A673 (cell line): ENCODE measurements around the gene PLEKHH1. TPM values are rescaled to one million over a fixed set of nuclear protein-coding genes. Genes with fewer than 3 reads are reported as not detected.

Experiments used
- BruUV-seq: library from RNA; stranded (reverse); fragments of 400-500 nt; replicated peaks from 2 replicates; lab custom pipeline; 2021; lab: Mats Ljungman, UMichigan
- CTCF ChIA-PET: fragments of 300-600 bp; sonication (Branson Sonifier 250); formaldehyde crosslinking; loops from one replicate; lab custom pipeline; 2022; ENCODE audit warnings: antibody characterized with exemption; lab: Charles Lee
- POLR2A ChIA-PET: fragments of 300-600 bp; sonication (Branson Sonifier 250); formaldehyde crosslinking; loops from one replicate; lab custom pipeline; 2022; ENCODE audit warnings: antibody characterized with exemption; ENCODE audit not compliant: low non-redundant PET; lab: Charles Lee
- DNase-seq: peaks from one replicate; pipeline ENCODE4 v3.0.0-alpha.2; 2015; ENCODE audit warnings: low spot score
- H3K27ac ChIP-seq: fragments of 200-600 bp; sonication (generic); 2 replicates; pipeline ENCODE4 v1.5.1; 2016; ENCODE audit warnings: mixed run types, low read depth, mild to moderate bottlenecking, mixed read lengths, antibody characterized with exemption, low read length; ENCODE audit not compliant: poor library complexity, severe bottlenecking
- H3K27me3 ChIP-seq: fragments of 200-600 bp; sonication (generic); replicated peaks from 2 replicates; pipeline ENCODE4 v1.6.1; 2017; ENCODE audit warnings: mixed run types, low read depth, mild to moderate bottlenecking, mixed read lengths, antibody characterized with exemption, low read length; ENCODE audit not compliant: insufficient read depth, poor library complexity
- H3K36me3 ChIP-seq: fragments of 200-600 bp; sonication (generic); 2 replicates; pipeline ENCODE4 v1.6.1; 2016; ENCODE audit warnings: mixed run types, mild to moderate bottlenecking, mixed read lengths, antibody characterized with exemption, low read length; ENCODE audit not compliant: insufficient read depth, poor library complexity, severe bottlenecking
- H3K4me1 ChIP-seq: fragments of 200-600 bp; sonication (generic); 2 replicates; pipeline ENCODE4 v1.6.1; 2017; ENCODE audit warnings: mixed run types, mild to moderate bottlenecking, mixed read lengths, antibody characterized with exemption, low read length; ENCODE audit not compliant: insufficient read depth, poor library complexity, severe bottlenecking
- H3K4me3 ChIP-seq: fragments of 200-600 bp; sonication (generic); 2 replicates; pipeline ENCODE4 v1.5.1; 2016; ENCODE audit warnings: low read depth, mixed run types, mild to moderate bottlenecking, mixed read lengths, low read length; ENCODE audit not compliant: poor library complexity, severe bottlenecking
- H3K9me3 ChIP-seq: fragments of 200-600 bp; sonication (generic); 2 replicates; pipeline ENCODE4 v1.6.1; 2016; ENCODE audit warnings: mixed run types, low read depth, mild to moderate bottlenecking, mixed read lengths, antibody characterized with exemption, low read length; ENCODE audit not compliant: poor library complexity, severe bottlenecking
- CTCF ChIP-seq: fragments of 300-800, 200-600 bp; sonication (generic); conservative IDR thresholded peaks from 2 replicates; pipeline ENCODE4 v1.5.1; 2017; ENCODE audit warnings: low read depth, mild to moderate bottlenecking, antibody characterized with exemption, low read length, moderate library complexity, mixed read lengths
- EZH2 ChIP-seq: fragments of 200-600 bp; sonication (generic); IDR thresholded peaks from 2 replicates; pipeline ENCODE4 v1.6.1; 2017; ENCODE audit warnings: borderline replicate concordance, low read depth, mild to moderate bottlenecking, mixed read lengths, antibody characterized with exemption, low read length; ENCODE audit not compliant: poor library complexity, severe bottlenecking
- intact Hi-C: fragments of 100-400 bp; cut with micrococcal nuclease; formaldehyde crosslinking; loops from one replicate; pipeline ENCODE4 v1.10.0; 2022; ENCODE audit not compliant: unreplicated experiment
- total RNA-seq: library from RNA; stranded (reverse); gene quantifications from 2 replicates; pipeline ENCODE4 v1.2.3, GENCODE V29; 2021

Gene PLEKHH1
- total RNA-seq, 1 experiment from 2014 or later = 8.9 TPM

- no TSS peak for BruUV-seq
- intact Hi-C loops = loop anchor here (1.0 to 5.0 kb wide), 3 partner anchors 46 to 405 kb away; no protein-coding TSS in a partner anchor
Observed at GRCh38 chr14:67571991-67572323, 38.9 kb downstream of the PLEKHH1 start.

GRCh38 chr14:67572608-67573007 is 39.5 kb downstream of the PLEKHH1 start:
- DNase-seq = no peak
- no peak for TF ChIP-seq CTCF
- no peak for TF ChIP-seq EZH2
- H3K4me1 ChIP-seq = no peaks in the 10 kb centered on the region
- H3K36me3 ChIP-seq = no peaks in the 10 kb centered on the region
- no TSS peak for BruUV-seq
- no peaks in the 10 kb centered on the region for H3K27me3 ChIP-seq
- intact Hi-C loops = loop anchor here (5.0 kb wide), 1 partner anchor 405 kb away; no protein-coding TSS in a partner anchor
- CTCF ChIA-PET = interaction anchor here (2.5 kb wide), 1 partner anchor 145 kb away, joined by 16 read pairs; no protein-coding TSS in a partner anchor
- POLR2A ChIA-PET = no interaction called here
- H3K9me3 ChIP-seq = no peaks in the 10 kb centered on the region
- H3K4me3 ChIP-seq = no peak overlapping the region
- no peak overlapping the region for H3K27ac ChIP-seq

More at GRCh38 chr14:67571991-67572323, 38.9 kb downstream of the PLEKHH1 start:
- H3K36me3 ChIP-seq = no peaks in the 10 kb centered on the region
- no peaks in the 10 kb centered on the region for H3K9me3 ChIP-seq
- H3K4me3 ChIP-seq = no peak overlapping the region
- no peaks in the 10 kb centered on the region for H3K27me3 ChIP-seq
- TF ChIP-seq EZH2 = no peak
- TF ChIP-seq CTCF = no peak
- ChIA-PET POLR2A (no interaction called here), CTCF (interaction anchor here (1.0 to 2.5 kb wide), 5 partner anchors 45 to 152 kb away, joined by 3 to 16 read pairs (median 11); no protein-coding TSS in a partner anchor)
- no peak for DNase-seq
- H3K4me1 ChIP-seq = no peaks in the 10 kb centered on the region
- no peak overlapping the region for H3K27ac ChIP-seq

- BruUV-seq = no TSS peak
- no peak for TF ChIP-seq CTCF
- no peak for TF ChIP-seq EZH2
- H3K27me3 ChIP-seq = no peaks in the 10 kb centered on the region
- intact Hi-C loops = loop anchor here (5.0 kb wide), 1 partner anchor 406 kb away; no protein-coding TSS in a partner anchor
- no peak overlapping the region for H3K27ac ChIP-seq
- H3K36me3 ChIP-seq = no peaks in the 10 kb centered on the region
- H3K4me1 ChIP-seq = no peaks in the 10 kb centered on the region
- ChIA-PET POLR2A (no interaction called here), CTCF (interaction anchor here (1.0 to 2.5 kb wide), 2 partner anchors 27 to 146 kb away, joined by 3 to 16 read pairs; partner anchors contain the start of gene PIGH)
- DNase-seq = no peak
- H3K9me3 ChIP-seq = no peaks in the 10 kb centered on the region
- no peak overlapping the region for H3K4me3 ChIP-seq
Observed at GRCh38 chr14:67573228-67574010, 40.3 kb downstream of the PLEKHH1 start.
